ENCODE measurements around the gene LTBR.
"Not testable (repeated sequence)": the region's sequence is repeated elsewhere in the genome, so short reads cannot be mapped to it uniquely, and the experiment has no call there.

The LTBR gene

GRCh38 chr12:6383572-6384498 is at the start of gene LTBR:
Gene LTBR, plus strand, starts transcription at chr12:6384162. Its CDS starts 197 bp downstream, at chr12:6384359.
- no peak for DNase-seq (ENCODE audit: low read depth in 3 of 3)

- DNase-seq (ENCODE audit: low read depth in 3 of 3): no peak
These were observed 49.6 kb upstream of the LTBR start for GRCh38 chr12:6334359-6334758.

GRCh38 chr12:6334940-6335450 is 49.0 kb upstream of the LTBR start:
- DNase-seq (ENCODE audit: low read depth in 3 of 3): no peak

GRCh38 chr12:6335451-6336078 is 48.4 kb upstream of the LTBR start:
- DNase-seq (ENCODE audit: low read depth in 3 of 3): peak; percentile 76 to 89 (median 78)

GRCh38 chr12:6336079-6336888 is 47.7 kb upstream of the LTBR start:
- peak in 1 of 3 experiments; percentile 58 for DNase-seq (ENCODE audit: low read depth in 3 of 3)

- DNase-seq (ENCODE audit: low read depth in 3 of 3): no peak
These were observed 46.8 kb upstream of the LTBR start for GRCh38 chr12:6336889-6337853.

- DNase-seq (ENCODE audit: low read depth in 3 of 3): no peak
These were observed 46.0 kb upstream of the LTBR start for GRCh38 chr12:6337958-6338433.

- not testable (repeated sequence) for DNase-seq (ENCODE audit: low read depth in 3 of 3)
These were observed 45.4 kb upstream of the LTBR start for GRCh38 chr12:6338536-6338935.

- no peak for DNase-seq (ENCODE audit: low read depth in 3 of 3)
These were observed 45.0 kb upstream of the LTBR start for GRCh38 chr12:6338955-6339354.

GRCh38 chr12:6340032-6340638 is 43.8 kb upstream of the LTBR start:
- DNase-seq (ENCODE audit: low read depth in 3 of 3): no peak

GRCh38 chr12:6340745-6341416 is 43.1 kb upstream of the LTBR start:
- DNase-seq (ENCODE audit: low read depth in 3 of 3): no peak

GRCh38 chr12:6341417-6342139 is 42.4 kb upstream of the LTBR start, which contains the start of gene TNFRSF1A:
Gene TNFRSF1A, minus strand, starts transcription at chr12:6342076. Its CDS starts 262 bp downstream, at chr12:6341814.
- peak in 2 of 3 experiments; percentile 19 to 59 for DNase-seq (ENCODE audit: low read depth in 3 of 3)

- DNase-seq (ENCODE audit: low read depth in 3 of 3): no peak
These were observed 41.6 kb upstream of the LTBR start for GRCh38 chr12:6342140-6342889.

- DNase-seq (ENCODE audit: low read depth in 3 of 3): no peak
These were observed 40.4 kb upstream of the LTBR start for GRCh38 chr12:6343518-6343917.

- not testable (repeated sequence) for DNase-seq (ENCODE audit: low read depth in 3 of 3)
These were observed 39.8 kb upstream of the LTBR start for GRCh38 chr12:6344101-6344660.

- peak in 1 of 3 experiments; percentile 34 for DNase-seq (ENCODE audit: low read depth in 3 of 3)
These were observed 38.5 kb upstream of the LTBR start for GRCh38 chr12:6345319-6346091.
